NCI-H82 treated with DMSO at 0.1 percent for 48 hours (cell line): Measurements from ENCODE around the gene CACYBP.
A peak's percentile ranks its signal among the peaks of the same experiment; 100 is the strongest.
"Not testable (repeated sequence)": the region's sequence is repeated elsewhere in the genome, so short reads cannot be mapped to it uniquely, and the experiment has no call there.

ENCODE experiments used
- DNase-seq: peaks from one replicate; lab custom pipeline; 2025; ENCODE audit not compliant: unreplicated experiment; lab: John Stamatoyannopoulos, UW

Gene CACYBP

GRCh38 chr1:175005085-175005783 lies 5.5 kb downstream of the CACYBP start:
- DNase-seq: no peak

GRCh38 chr1:175009532-175009931 lies 9.8 kb downstream of the CACYBP start:
- no peak for DNase-seq

- no peak for DNase-seq
Observed at GRCh38 chr1:175013445-175013844, 13.7 kb downstream of the CACYBP start.

GRCh38 chr1:175015243-175015642 lies 15.5 kb downstream of the CACYBP start:
- no peak for DNase-seq

- no peak for DNase-seq
Observed at GRCh38 chr1:175019524-175019923, 19.8 kb downstream of the CACYBP start.

GRCh38 chr1:175023043-175023921 lies 23.5 kb downstream of the CACYBP start, which contains the start of gene MRPS14:
MRPS14 (minus strand) TSS chr1:175023425; CDS start chr1:175023408, 17 bp downstream.
- peak; percentile 98 for DNase-seq

- not testable (repeated sequence) for DNase-seq
Observed at GRCh38 chr1:175023922-175024242, 24.1 kb downstream of the CACYBP start.

GRCh38 chr1:175024773-175025172 lies 25.0 kb downstream of the CACYBP start:
- no peak for DNase-seq

- no peak for DNase-seq
Observed at GRCh38 chr1:175033953-175034352, 34.2 kb downstream of the CACYBP start.

GRCh38 chr1:175034775-175035174 lies 35.0 kb downstream of the CACYBP start:
- no peak for DNase-seq

GRCh38 chr1:175035865-175036264 lies 36.1 kb downstream of the CACYBP start:
- DNase-seq: no peak

GRCh38 chr1:175036476-175036875 lies 36.7 kb downstream of the CACYBP start:
- no peak for DNase-seq

- peak; percentile 59 for DNase-seq
Observed at GRCh38 chr1:175037416-175037815, 37.7 kb downstream of the CACYBP start.

GRCh38 chr1:175040324-175040879 lies 40.7 kb downstream of the CACYBP start:
- no peak for DNase-seq

- DNase-seq: no peak
Observed at GRCh38 chr1:175042650-175043049, 42.9 kb downstream of the CACYBP start.

- DNase-seq: no peak
Observed at GRCh38 chr1:175043824-175044223, 44.1 kb downstream of the CACYBP start.

- DNase-seq: not testable (repeated sequence)
Observed at GRCh38 chr1:175044591-175044990, 44.8 kb downstream of the CACYBP start.

- no peak for DNase-seq
Observed at GRCh38 chr1:175045097-175045496, 45.4 kb downstream of the CACYBP start.

- no peak for DNase-seq
Observed at GRCh38 chr1:175045519-175045918, 45.8 kb downstream of the CACYBP start.

- no peak for DNase-seq
Observed at GRCh38 chr1:175050992-175051391, 51.2 kb downstream of the CACYBP start.

- DNase-seq: no peak
Observed at GRCh38 chr1:175054736-175055135, 55.0 kb downstream of the CACYBP start.
